HG03097 (cell line): Measurements from ENCODE around the gene LAMA2.
"Not testable (repeated sequence)": the region's sequence is repeated elsewhere in the genome, so short reads cannot be mapped to it uniquely, and the experiment has no call there.

Experiments used
- ATAC-seq: cut with Tn5 transposase; IDR thresholded peaks from one replicate; pipeline ENCODE4 v1.9.1; 2021; ENCODE audit not compliant: unreplicated experiment, low FRiP score

LAMA2 gene

GRCh38 chr6:129113637-129114036, 230.7 kb downstream of the LAMA2 start:
- ATAC-seq, result no peak

DNA sequence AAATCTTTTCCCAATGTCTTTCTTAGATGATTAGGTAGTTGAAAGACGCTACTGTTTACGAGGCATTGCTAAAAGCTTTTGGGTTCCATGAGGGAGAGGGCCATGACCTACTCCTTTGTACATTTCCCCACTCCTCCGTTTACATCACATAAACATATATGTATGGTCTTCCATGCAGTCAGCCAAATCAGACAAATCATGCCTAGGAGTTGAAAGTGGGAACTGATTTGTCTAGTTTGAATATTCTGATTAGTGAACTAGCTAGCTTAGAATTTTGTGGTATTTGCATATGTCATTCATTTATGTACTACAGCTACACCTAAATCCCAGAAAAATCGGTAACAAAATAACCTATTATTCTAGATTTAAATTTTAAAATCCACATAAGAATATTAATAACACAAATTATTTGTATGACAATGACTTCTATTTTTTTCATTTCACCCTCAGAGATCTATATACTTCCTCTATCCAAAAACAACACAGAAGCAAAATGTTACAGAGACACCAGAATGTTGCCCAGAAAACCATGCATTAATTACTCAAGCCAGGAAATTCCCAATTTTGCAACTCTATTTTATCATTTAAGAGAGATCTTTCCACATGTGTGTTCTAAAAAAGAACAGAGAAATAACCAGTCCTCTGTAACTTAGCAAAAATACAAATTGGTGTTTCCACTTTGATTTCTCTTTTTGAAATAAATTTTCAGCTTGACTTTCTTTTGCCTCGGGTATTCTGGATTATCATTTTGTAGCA, 231.9 kb downstream of the LAMA2 start:
- no peak for ATAC-seq

DNA sequence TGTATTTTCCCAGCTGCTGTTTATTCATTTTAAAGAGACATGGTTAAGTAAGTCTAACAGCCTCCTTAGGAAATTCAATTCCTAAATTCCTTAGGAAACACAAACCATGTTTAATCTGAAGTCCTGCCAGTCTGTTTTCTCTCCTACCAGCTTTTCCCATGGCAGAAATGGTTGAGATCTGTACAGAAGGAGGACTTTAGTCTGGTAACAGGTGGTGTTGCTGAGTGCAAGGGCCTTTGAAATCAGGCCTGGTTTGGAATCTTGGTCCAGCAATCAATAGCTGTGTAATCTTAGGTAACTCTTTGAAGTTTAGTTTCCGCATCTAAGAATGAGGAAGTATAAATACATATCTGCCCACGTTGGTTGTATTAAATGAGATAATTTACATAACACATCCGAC, 232.5 kb downstream of the LAMA2 start:
- ATAC-seq, result no peak

- ATAC-seq, result no peak
Measured at GRCh38 chr6:129117355-129117754, 234.4 kb downstream of the LAMA2 start.

DNA sequence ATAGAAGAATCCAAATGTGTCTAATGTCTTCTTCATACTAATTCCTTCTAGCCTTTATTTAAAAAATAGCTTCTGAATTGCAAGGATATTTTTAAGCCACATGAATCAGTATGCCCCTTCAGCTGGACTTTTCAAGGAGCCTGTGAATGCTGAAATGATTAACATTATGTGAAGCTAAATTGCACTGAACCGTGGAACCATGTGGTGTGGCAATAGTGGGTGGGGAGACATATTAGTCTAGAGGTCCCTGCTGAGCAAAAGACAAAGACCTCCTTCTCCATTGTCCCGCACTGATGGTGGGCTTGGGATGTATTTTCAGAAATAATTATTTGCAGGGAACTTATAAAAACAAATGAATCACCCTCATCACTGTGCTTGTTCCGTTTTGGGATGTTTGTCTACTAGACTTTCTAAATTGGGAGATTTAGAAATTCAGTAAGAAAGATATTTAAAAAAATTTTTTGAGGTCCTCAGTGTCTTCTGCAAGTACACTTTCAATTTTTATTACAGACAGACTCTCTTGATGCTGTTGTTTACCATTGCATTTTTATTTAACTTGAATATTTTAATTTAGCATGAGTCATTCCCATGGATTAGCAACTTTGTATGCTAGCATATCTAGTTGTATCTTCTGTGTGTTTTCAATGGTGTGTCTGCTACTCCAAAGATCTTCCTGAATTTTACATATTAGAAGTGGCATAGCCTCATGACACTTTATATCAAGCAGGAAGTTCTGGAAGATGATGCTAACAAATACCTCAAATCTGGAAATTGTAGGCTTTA, 238.1 kb downstream of the LAMA2 start:
- ATAC-seq, result no peak

- no peak for ATAC-seq
Measured at GRCh38 chr6:129124347-129124746, 241.4 kb downstream of the LAMA2 start.

DNA sequence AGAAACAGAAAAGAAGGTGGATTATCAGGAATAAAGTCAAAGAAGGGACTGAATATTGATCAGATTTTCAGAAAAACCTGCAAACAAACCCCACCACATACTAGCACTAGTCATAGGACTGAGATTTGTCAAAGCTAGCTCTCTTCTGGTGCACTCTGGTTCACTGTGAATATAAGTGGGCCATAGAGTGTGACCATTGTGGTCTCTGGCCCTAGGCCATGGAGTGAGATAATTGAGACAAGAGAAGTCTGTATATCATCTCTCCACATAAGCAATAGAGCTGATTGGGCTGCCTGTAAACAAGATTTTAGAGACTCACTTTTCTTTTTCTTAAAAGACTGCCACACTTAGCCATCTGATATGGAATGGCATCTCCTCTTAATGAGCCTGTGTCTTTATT, 247.2 kb downstream of the LAMA2 start:
- no peak for ATAC-seq

DNA sequence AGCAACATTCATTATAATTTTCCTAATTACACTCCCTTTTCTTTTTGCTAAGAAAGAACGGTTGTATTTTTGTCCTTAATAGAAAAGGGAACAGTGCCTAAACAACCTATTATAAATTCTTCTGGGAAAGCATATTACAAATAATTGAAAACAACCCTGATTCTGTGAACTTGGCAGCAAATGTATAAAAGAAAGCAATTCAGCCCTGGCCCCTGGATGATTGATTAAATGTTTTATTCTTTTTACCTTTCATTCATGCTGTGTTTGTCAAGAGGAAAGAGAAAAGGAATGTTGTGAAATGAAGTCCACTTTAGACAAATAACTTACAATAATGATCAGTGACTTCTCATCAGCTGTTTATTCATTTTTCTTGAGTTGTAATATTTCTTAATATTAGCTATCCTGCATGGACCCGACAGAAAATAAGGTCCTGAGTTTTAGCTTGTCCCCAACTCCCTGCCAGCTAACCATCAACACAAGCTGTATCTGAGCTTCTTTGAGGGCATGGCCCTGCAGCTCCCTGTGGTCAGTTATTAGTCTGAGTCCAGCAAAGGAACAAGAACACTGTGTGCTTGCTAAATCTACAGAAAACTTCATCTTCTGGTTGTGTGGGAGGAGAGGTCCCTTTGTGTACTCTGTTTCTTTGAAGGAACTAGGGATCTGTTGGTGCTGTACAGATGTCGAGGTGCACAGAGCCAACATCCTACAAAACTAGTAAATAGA, 248.2 kb downstream of the LAMA2 start:
- no peak for ATAC-seq

DNA sequence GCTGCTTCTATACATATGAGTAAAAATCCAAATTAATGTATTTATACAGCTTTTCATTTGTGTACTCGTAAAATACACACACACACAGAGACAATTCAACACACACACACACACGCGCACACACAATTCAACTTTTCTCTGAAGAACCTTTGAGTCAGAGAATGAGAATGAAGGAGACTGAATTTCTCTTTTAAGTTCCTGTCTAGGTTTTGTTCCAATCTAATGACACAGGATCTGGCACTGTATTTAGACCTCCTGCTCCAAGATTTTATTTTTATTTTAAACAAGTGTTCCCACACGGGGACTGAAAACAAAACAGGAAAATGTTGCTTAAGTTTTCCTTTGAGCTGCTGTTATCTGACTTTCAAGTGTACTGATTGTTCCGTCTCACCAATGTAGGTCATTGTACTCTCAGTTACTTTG, 250.8 kb downstream of the LAMA2 start:
- ATAC-seq, result no peak

DNA sequence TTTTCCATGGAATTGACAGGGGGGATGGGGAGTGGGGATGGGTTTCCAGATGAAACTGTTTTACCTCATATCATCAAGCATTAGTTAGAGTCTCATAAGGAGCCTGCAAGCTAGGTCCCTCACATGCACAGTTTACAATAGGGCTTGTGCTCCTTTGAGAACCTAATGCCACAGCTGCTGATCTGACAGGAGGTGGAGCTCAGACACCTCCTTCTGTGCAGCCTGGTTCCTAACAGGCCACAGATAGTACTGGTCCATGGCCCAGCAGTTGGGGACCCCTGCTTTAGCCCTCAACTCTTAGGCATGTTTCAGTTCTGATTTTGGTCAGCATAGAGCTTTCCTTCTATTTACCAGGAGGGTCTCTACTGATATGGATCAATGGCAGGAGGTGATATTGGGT, 251.6 kb downstream of the LAMA2 start:
- ATAC-seq, result no peak

DNA sequence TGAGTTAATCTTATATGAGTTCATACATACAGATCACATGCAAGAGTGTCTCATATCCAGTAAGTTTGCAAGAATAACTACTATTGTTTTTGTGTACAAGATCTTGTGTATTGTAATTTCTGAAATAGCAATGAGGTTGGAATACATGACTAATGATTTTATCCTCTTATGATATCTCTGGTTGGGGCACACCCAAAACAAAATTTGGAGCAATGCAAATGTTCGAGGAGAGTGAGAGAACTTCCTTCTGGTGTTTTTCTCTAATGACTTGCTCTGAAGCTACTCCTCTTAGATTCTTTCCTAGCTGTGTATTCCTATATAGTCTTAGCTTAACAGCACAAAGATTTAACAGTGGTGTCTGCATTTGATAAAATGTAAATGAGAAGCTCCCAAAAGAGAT, 252.5 kb downstream of the LAMA2 start:
- ATAC-seq, result no peak

DNA sequence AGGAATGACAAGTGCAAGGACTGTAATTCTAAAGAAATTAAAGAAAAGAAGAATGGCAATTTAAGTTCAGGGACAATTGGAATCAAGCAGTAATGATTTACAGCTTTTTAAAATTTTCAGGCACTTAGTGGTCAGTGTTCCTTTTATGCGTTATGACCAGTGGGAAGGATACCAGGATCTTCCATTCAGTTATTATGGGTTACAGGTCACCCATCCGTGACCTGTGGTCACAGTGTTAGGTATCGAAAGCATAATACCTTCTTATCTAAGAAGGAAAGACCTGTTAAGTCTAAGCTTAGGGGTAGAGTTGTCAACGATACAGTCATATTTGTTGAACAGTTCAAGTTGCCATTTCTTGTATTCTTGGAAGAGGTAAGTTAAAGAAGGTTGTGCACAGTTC, 253.8 kb downstream of the LAMA2 start:
- no peak for ATAC-seq

- no peak for ATAC-seq
Measured at GRCh38 chr6:129138739-129139405, 255.9 kb downstream of the LAMA2 start.

- ATAC-seq, result no peak
Measured at GRCh38 chr6:129140526-129140925, 257.6 kb downstream of the LAMA2 start.

GRCh38 chr6:129141499-129141898, 258.6 kb downstream of the LAMA2 start:
- ATAC-seq, result no peak

DNA sequence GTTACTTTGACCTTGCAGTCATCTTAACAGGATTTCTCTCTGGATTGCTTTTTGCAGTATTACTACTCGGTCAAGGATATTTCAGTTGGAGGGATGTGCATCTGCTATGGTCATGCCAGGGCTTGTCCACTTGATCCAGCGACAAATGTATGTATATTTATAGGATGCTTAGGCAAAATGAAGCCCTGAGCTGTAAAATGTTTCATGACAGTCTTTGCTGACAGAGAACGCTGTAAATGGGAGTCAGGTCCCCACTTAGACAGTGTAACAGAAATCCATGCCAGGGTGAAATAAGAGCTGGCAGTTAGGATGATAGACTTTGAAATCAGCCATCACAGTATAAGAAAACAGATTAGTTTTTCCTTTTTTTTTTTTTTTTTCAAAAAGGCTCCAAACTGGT, 264.0 kb downstream of the LAMA2 start:
- no peak for ATAC-seq

DNA sequence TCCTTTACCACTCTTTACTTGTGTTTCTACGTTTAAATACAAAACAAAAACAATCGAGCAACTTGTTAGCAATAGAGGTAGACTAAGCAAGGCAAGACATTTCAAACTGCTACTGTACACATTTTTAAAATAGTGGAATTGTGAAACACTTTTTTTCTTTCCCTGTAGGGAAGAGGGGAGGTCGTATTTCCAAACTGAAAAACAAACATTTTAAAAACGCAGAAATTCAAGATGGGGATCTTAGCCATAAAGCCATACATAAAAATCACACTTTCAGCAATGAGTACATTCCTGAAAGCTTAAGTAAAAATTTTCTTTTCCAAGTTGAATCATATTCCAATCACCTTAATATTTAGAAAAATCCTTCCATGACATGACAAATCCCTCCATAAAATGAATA, 267.6 kb downstream of the LAMA2 start:
- no peak for ATAC-seq

- ATAC-seq, result no peak
Measured at GRCh38 chr6:129153257-129153656, 270.3 kb downstream of the LAMA2 start.

GRCh38 chr6:129159242-129159641, 276.3 kb downstream of the LAMA2 start:
- ATAC-seq, result not testable (repeated sequence)

- ATAC-seq, result no peak
Measured at GRCh38 chr6:129162605-129163004, 279.7 kb downstream of the LAMA2 start.

DNA sequence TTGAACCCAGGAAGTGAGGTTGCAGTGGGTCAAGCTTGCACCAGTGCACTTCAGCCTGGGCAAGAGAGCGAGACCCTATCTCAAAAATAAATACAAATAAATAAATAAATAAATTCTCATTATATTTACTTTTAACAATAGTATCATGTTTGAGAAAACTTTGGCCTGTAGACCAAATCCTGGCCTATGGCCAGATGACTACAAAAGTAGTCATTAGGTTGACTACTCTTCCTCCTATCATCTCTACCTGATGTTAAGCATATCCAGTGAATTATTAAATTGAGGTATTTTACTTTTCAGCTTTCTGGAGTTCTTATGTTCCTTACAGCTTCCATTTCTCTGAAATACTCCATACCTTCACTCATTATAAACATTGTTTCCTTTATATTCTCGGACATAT, 280.6 kb downstream of the LAMA2 start:
- no peak for ATAC-seq
